Stimulated activated CD8-positive, alpha-beta memory T cell treated with anti-CD3 and anti-CD28 coated beads, Interleukin-7, amount 100 ng/mL, for 4 hours (primary cell): ENCODE data around the gene NDUFB7.
A peak's percentile ranks its signal among the peaks of the same experiment; 100 is the strongest.
"Not testable (repeated sequence)": the region's sequence is repeated elsewhere in the genome, so short reads cannot be mapped to it uniquely, and the experiment has no call there.

Experiments used
- DNase-seq, 2 donors: peaks; one replicate each; pipeline ENCODE4 v3.0.0-alpha.2; 2020; ENCODE audit warnings: low read depth in 2 of 2

The NDUFB7 gene

DNA sequence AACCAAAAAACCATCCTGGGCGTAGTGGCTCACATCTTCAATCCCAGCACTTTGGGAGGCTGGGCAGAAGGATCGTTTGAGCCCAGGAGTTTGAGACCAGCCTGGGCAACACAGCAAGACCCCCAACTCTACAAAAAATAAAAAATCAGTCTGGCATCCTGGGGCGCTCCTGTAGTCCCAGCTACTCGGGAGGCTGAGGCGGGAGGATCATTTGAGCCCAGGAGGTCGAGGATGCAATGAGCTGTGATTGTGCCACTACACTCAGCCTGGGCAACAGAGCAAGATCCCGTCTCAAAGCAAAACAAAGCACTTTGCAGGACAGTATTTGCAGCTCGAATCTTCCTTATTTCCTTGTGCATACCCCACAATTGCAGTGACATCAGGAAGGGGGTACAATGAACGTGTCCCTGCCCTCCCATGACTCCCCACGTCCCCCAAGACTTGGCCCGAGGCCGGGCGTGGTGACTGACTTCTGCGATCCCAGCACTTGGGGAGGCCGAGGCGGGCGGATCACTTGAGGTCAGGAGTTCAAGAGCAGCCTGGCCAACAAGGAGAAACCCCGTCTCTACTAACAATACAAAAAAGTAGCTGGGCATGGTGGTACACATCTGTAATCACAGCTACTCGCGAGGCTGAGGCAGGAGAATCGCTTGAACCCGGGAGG lies 870 bp downstream of the NDUFB7 start:
- no peak for DNase-seq

DNA sequence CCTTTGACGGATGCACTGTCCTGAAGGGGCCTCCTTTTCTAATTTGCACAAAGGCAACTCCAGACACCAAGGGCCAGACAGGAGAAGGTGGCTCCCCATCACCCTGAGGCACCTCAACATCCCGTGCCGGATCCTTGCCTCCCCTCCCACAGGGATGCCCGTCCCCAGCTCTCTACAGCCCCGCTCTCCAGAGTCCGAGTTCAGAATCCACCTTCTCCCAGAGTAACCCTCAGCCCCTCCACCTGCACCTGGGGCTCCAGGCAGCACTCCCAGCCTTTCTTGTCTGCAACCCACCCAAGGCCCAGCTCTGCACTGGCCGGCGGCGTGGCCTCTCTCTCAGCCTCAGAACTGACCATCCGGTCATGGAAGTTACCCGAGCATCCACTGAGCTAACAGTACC lies 4.8 kb downstream of the NDUFB7 start:
- DNase-seq = no peak

DNA sequence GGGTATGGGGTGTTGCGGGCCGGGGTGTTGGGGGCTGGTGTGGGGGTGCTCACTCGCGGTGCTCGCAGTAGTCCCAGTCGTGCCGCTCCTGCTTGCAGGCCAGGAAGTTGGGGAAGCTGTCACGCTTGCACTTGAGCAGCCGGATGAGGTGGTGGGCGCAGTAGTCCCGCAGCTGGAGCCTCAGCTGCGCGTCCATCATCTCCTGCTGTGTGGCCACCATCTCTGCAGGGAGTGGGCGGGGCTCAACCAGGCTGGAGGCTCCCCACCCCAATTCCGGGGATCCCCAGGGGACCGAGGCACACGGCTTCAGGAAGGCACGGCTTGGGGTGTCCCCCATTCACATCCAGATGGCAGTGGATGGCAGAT lies 5.2 kb downstream of the NDUFB7 start:
- no peak for DNase-seq

DNA sequence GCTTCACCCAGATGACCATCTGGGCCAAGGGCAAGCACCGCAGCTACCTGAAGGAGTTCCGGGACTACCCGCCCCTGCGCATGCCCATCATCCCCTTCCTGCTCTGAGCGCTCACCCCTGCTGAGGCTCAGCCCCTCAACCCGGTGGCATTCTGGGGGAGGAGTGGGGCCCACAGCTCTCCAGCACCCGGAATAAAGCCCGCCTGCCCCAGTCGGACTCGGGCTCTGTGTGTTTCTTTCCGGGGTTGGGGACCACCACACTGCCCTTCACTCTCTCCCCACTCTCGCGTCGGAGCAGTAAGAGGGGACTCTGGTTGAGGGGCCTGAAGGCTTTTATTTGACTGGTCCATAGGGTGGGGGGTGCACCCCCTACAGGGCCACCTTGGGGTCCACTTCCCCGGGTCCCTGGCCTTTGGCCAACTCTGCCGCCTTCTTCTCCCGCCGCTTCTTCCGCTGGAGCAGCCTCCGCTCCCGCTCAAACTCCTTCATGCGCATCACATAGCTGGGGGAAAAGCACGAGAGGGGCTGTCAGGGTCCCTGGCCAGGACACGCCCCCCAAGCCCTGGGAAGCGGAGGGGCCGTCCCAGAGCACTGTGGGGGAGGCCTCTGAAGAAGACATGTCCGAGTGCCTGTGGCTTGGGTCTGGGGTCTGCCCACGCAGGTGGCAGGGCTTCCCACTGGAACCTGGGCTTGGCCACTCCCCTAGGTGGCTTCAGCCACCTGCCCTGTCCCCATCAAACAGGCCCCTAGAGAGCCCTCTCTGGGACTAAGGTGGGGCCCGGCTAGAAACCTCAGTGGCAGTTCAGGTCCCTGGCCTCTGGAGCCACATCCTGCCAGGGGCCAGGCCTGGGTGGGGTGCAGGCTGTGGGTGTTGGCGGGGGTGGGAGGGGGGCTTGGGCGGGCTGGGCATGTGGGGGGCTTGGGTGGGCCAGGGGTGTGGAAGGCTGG lies 5.8 kb downstream of the NDUFB7 start:
- DNase-seq = no peak

DNA sequence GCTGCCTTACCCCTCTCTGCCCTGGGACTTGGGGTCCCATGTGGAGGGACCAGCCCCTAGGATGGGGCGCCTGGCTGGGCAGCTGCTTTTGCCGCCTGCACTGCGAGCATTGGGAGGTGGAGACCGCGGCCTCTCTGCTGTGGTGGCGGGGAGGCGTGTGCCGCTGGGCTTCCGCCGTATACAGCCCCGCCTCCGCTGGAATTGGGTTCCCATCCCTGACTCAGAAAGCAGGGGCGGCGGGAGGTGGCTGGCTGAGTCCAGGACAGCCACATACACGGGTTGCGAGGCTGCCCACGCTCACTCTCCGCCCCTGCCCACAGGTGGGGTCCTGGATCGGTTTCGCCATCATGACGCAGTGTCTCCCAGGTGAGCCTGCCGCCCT lies 6.6 kb downstream of the NDUFB7 start:
- DNase-seq = no peak

DNA sequence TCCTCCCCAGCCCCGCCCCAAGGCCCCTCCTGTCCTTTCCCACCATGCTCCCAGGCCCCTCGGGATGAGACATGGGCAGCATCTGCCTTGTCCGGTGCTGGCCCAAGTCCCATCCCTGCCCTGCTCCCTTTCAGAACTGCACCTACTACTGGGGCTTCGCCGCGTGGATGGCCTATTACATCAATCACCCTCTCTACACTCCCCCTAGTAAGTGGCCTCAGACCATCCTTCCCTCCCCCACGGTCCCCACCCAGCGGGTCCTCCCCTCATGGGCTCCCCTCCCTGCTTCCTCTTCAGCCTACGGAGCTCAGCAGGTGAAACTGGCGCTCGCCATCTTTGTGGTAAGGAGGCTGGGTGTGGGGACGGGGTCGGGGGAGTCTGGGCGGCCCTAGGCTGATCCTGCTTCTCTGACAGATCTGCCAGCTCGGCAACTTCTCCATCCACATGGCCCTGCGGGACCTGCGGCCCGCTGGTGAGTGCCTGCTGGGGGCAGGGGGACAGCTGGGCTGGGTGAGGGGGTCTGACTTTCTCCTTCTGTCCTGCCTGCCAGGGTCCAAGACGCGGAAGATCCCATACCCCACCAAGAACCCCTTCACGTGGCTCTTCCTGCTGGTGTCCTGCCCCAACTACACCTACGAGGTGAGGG lies 7.1 kb downstream of the NDUFB7 start:
- not testable (repeated sequence) for DNase-seq

DNA sequence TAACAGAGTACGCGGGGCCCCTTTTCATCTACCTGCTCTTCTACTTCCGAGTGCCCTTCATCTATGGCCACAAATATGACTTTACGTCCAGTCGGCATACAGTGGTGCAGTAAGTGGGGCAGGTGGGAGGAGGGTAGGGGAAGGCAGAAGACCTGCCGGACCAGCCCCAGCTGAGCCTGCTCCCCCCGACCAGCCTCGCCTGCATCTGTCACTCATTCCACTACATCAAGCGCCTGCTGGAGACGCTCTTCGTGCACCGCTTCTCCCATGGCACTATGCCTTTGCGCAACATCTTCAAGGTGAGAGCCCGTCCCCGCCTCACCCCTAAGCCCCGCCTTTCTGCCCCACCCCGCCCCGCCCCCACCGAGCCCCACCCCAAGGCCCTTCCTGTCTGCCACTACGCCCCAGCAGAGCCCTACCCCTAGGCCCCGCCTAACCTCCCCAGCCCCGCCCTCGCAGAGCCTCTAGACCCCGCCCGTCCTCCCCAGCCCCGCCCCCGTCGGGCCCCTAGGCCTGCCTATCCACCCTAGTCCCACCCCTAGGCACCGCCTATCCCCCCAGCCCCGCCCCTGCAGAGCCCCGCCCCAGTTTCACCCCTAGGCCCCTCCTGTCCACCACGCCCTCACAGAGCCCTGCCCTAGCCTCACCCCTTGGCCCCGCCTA lies 7.7 kb downstream of the NDUFB7 start:
- DNase-seq = no peak

DNA sequence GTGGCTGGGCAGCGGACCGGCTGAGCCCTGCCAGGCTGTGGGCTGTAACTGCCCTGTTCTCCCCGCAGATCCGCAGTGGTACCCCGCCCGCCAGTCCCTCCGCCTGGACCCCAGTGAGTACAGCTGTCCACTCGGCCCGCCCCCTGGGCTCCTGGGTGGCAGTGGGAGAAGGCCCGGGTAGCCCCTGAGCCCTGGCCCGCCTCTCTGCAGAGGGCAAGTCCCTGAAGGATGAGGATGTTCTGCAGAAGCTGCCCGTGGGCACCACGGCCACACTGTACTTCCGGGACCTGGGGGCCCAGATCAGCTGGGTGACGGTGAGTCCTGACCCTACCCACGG lies 8.3 kb downstream of the NDUFB7 start:
- DNase-seq = no peak

DNA sequence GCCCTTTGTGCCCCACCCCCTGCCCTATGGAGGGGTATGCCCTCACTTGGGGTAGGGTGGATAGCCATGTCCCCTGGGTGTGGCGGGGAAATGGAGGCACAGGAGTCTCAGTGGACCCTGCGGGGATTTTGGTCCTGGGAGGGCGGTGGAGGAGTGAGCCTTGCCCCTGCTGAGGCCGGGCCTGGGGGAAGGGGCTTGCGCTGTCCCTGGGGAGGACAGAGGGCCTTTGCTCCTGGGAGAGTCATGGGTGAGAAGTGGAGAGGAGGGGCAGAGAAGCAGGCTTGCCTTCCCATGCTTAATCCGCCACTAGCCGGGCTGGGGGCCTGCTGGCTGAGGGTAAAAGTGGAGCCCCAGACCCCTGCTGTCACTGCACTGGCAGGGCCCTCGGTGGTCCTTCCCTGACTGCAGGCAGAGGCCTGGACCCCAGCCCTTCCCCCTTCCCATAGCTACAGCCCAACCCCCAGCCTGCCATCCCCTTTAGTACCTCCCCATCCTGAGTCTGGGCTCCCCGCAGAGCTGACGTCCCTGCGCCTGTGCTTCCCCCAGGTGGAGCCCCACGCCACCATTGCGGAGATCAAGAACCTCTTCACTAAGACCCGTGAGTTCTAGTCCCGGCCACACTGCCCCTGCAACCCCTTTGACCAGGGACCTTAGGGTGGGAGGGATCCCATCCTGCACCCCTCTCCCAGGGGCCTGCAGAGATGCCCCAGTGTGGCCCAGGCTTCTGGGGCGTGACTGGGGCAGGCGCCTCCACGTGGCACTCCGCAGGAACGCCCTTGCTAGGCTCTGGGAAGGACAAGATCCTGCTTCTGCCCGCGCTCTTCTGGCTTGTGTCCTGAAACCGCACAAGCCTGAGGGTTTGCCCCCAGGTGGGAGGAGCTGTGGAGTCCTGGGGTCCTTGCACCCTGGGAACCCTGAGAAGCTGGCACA lies 8.9 kb downstream of the NDUFB7 start:
- no peak for DNase-seq

DNA sequence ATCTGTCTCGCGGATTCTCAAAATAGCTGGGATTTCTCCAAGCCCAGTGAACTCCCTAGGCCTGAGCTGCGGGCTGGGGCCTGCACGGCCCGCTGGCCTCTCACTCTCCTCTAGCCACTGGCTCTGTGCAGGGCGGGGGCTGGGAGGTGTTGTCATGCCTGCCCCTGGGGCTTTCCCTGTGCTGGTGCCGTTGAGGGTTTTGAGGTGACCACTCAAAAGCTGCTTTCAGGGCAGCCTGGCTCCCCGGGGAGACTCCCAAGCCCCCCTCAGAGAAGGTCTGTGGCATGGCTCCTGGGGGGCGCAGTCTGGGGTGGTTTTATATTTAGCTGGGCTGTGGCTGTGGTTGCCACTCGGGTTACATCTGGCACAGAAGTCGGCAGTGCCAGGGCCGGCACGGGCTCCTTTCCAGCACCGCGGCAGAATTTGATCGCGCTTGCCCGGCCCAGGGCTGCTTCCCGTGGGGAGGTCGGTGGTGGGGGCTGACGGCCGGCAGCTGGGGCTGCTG lies 10.0 kb downstream of the NDUFB7 start:
- DNase-seq = no peak

DNA sequence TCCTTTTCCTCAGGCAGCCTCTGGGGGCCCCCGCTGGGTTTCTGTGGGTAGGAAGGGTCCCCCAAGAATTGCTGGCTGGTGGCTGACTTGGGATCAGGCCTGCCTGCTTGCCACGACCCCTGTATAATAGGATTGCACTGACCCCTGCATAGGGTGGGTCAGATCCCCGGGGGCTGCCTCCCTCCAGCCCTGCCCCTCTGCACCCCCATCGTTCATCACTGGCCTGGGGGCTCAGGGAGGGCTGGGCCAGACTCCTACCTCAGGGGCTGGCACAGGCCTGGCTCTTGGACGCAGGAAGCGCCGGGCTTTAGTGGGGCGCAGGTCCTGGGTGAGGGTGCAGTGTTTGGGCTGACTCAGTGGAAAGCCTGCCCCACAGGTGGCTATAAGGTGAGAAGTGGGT lies 10.6 kb downstream of the NDUFB7 start:
- no peak for DNase-seq

DNA sequence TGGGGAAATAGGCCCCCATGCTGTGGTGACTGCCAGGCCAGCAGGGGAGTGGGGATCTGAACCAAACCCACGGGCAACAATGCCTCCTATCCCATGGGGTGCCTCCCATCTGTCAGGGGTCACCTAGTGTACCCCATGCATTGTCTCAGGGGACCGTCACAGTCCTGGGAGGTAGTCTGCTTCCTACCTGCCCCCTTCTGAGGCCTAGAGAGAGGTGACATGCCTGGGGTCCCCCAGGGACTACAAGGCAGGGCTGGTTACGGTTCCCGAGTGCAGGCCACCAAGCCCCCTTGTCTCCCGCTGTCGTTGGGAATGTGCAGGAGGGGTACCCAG lies 11.1 kb downstream of the NDUFB7 start:
- DNase-seq = no peak

DNA sequence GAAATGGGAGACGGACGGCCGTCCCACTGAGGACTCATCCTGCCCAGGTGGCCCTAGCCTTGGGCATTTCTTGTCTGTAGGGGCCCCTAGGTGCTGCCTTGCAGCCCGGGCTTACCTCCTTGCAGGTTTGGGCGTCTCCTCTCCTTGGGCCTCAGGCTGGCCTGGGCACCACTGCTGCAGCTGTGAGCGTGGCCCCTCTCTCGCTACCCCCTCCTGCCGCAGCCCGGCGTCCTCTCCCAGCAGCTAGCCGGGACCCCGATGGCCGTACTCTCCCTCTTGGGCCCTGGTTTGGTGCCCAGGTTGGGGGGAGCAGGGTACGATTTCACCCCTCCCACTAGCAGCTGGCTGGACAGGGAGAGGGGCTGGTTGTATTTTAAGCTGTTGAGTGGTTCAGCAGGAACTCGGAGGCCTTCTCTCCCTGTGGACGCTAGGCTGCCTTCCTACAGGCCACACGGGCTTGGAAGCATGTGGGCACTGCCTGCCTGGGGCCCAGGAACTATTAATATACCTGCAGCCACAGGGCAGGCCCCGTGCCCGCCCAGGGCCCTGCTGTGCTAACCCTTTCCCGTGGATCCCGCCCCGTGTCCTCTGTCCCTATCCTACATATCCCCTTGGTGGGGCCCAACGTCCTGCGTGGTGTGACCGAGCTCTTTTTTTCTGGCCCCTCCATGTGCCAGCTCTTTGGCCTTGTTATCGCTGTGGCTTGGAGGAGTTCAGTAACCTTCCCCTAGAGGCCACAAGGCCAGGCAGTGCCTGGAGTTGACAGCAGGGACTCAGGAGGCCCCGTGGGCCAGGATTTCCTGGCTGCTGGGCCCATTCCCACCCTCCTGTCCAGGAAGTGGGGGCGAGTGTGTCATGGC lies 11.7 kb downstream of the NDUFB7 start:
- no peak for DNase-seq

DNA sequence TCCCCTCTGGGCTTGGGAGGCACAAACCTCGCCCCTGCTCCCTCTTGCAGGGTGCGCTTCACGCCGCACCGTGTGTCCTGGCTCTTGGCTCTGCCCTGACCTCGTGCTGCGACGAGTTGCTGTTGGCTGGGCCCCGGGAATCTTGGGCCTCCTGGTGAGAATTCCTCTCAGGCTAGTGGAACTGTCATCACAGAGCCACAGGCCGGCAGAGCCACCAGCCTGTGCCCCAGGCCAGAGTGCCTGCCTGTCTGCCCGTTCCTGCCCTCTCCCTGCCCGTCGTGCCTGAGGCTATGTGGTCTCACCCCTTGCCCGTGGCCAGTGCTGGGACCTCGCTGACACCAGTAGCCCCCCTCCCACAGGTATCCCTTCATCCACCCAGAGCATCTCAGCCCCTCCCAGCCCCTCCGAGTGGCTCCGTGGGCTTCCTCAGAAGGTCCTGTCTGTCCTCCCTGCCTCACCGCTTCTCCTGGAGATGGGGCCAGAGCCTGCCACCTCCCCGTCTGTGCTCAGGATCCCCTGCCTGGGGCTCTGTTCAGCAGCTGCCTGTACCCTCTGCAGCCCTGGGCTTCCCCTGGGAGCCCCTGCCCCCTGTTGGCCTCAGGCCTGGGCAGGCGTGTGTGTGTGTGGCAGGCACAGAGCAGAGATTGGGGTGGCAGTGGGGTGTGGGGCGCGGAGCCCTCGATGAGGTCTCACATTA lies 13.3 kb downstream of the NDUFB7 start:
- DNase-seq = no peak

DNA sequence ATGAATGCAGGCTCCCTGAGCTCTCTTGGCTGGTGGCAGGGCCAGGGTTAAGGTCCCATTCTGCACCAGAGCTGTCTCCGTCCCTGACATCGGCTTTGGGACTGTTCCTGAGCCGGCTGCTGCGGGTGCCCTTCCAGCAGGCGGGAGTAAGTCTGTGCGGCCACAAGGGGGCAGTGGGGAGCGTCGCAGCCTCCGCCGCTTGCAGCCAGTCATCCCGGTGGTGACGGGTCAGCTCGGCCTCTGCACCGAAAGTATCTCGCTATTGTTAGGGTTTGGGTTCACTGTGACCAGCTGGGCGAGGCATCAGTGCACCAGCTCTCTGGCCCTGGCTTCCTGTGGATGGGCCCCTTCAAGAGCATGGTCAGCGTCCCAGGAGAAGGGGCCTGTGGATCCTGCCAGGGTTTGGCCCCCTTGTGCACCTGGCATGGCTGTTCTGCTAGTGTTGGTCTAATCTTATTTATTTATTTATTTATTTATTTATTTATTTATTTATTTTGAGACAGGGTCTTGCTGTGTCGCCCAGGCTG lies 15.1 kb downstream of the NDUFB7 start:
- peak; percentile 45 to 63 for DNase-seq

DNA sequence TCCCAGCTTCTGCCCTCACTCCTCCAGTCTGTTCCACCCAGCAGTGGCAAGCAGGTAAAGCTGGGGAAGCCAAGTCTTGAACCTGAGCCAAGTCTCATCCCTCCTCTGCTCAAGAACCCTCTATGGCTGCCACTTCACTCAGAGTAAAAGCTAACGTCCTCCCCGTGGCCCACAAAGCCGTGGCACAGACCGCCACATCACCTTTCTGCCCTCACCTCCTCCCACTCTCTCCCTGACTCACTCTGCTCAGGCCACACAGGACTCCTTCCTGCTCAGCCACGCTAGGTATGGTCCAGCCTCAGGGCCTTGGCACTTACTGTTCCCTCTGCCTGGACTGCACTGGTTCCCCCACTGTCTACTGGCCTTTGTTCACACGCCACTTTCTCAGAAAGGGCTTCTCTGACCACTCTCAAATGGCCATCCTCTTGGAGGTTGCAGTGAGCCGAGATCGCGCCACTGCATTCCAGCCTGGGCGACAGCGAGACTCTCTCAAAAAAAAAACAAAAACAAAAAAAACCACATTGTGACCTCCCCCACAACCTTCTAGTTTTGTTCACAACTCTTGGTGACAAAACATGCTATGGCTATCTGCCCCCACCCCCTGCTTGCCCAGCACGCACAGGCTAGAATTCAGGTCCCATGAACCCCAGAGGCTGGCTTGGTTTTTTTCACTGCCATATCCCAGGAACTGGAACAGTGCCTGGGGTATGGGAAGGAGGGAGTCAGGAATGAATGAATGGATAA lies 15.8 kb downstream of the NDUFB7 start:
- no peak for DNase-seq

DNA sequence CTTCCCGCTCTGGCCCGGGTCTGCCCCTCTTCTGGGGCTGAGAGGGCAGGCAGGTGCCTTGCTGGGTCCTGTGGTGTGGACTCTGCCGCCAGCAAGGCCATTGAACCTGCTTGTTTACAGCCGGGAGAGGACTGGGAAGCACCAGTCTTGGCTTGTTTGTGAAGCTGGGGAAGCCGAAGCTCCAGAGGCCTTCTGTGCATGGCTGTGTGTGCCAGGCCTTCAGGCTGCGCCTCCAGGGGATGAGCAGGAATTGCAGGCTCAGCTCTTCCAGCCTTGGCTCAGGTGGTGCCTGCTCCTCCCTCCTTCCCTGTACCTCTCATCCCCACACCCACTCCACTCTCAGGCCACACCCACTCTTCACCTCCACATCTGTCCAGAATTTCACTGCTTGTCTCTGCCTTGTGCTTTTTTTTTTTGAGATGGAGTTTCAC lies 17.5 kb downstream of the NDUFB7 start:
- no peak for DNase-seq

DNA sequence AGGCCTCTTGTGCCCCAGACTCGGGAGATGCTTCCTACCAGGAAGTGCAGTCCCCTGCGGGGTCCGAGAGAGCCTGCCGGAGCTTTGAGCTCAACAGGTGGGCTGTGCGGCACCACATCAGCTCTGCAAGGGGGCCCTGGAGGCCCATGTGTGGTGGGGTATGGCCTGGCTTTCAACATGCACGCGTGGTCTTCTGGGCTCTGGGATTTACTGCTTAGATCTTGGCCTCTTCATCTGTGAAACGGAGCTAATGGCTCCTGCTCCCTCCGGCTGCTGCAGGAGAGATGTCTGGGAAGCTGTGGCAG lies 18.0 kb downstream of the NDUFB7 start:
- DNase-seq = no peak
